Adrenal gland (tissue), 5 donors: ENCODE data around the gene ZNF382.
A peak's percentile ranks its signal among the peaks of the same experiment; 100 is the strongest.

Experiments
- CTCF ChIP-seq, 6 experiments: fragments of 450-650 bp in 4 of 6; fragments of 200-600 bp in 2 of 6; sonication (generic) in 1 of 6; IDR thresholded peaks; 1 replicate in 5 of 6; 2 replicates in 1 of 6; pipeline versions ENCODE4 v1.5.1 to v1.8.0; 2016 to 2021; ENCODE audit warnings: antibody characterized with exemption in 6 of 6, mild to moderate bottlenecking in 2 of 6, moderate library complexity in 1 of 6
- POLR2A ChIP-seq, 2 donors: fragments of 450-650 bp; IDR thresholded peaks; one replicate each; pipeline ENCODE4 v1.6.1; 2017; ENCODE audit warnings: antibody characterized with exemption in 2 of 2, mild to moderate bottlenecking in 2 of 2, moderate library complexity in 1 of 2
- donor health status: DM: no; HTN: no; CAD: no.

GRCh38 chr19:36604656-36605100 lies 435 bp upstream of the ZNF382 start:
- TF ChIP-seq POLR2A (IDR thresholded peaks at IDR 0.05) = peak in 1 of 2 donors; percentile 62
- TF ChIP-seq CTCF (IDR thresholded peaks at IDR 0.05) = no peak
